CD4-positive, alpha-beta T cell treated with Interleukin-21 for 1 hour (primary cell): ENCODE results near the gene DVL1.
"Not testable (repeated sequence)": the region's sequence is repeated elsewhere in the genome, so short reads cannot be mapped to it uniquely, and the experiment has no call there.

Source experiments
- DNase-seq: peaks from one replicate; pipeline ENCODE4 v3.0.0-alpha.2; 2020

DVL1 gene

GRCh38 chr1:1324084-1324523 lies 25.1 kb downstream of the DVL1 start:
- no peak for DNase-seq

DNA sequence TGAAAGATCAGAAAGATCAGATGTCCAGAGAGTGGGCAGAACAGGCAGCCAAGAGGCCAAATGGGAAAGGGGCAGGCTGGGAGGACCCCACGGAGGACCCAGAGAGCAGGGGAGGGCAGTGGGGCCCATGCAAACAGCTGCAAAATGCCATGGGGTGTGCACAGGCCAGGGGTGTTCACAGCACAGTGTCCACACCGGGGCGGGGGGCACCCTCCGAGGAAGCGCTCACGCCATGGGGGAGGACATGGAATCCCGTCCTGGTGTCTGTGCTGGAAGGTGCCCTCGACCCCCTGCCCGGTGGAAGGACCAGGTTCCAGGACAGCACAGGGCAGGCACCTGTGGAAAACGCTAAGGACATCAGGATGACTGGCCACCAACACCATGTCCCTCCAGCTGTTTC lies 26.3 kb downstream of the DVL1 start:
- DNase-seq = no peak

DNA sequence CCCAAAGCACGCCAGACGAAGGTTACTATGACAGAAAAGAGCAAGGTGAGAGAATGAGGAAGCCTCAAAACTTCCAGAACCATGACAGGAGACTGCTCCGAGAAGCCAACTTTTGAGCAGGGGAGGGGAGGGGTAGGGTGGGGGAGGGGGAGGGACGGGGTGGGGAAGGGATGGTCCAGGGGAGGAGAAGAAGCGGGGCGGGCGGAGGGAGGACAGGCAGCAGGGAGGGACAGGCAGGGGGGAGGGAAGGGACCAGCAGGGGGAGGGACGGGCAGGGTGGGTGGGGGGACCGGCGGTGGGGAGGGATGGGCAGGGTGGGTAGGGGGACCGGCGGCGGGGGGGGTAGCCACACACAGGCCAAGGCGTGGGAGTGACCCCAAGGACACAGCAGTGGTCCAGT lies 26.8 kb downstream of the DVL1 start:
- no peak for DNase-seq

DNA sequence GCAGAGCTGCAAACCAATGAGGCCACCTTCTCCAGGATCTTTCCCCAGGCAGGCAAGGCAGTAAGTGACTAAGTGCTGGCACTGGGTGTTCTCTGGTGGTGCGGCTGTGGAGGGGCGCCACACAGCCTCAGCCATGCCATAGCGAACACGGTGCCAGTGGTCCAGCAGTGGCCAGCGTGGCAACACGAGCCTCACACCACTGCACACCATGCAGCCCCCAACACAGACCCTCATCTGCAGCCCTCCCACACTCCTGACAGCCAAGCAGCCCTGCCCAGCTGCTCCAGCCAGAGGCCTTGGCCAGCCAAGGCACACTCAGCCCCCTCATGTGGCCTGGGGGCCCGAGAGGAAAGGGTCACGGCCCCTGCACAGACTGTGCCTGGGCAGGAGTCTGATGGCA lies 27.7 kb downstream of the DVL1 start:
- no peak for DNase-seq

- DNase-seq = no peak
These were observed 28.4 kb downstream of the DVL1 start for GRCh38 chr1:1320666-1321448.

- no peak for DNase-seq
These were observed 29.6 kb downstream of the DVL1 start for GRCh38 chr1:1319646-1319941.

DNA sequence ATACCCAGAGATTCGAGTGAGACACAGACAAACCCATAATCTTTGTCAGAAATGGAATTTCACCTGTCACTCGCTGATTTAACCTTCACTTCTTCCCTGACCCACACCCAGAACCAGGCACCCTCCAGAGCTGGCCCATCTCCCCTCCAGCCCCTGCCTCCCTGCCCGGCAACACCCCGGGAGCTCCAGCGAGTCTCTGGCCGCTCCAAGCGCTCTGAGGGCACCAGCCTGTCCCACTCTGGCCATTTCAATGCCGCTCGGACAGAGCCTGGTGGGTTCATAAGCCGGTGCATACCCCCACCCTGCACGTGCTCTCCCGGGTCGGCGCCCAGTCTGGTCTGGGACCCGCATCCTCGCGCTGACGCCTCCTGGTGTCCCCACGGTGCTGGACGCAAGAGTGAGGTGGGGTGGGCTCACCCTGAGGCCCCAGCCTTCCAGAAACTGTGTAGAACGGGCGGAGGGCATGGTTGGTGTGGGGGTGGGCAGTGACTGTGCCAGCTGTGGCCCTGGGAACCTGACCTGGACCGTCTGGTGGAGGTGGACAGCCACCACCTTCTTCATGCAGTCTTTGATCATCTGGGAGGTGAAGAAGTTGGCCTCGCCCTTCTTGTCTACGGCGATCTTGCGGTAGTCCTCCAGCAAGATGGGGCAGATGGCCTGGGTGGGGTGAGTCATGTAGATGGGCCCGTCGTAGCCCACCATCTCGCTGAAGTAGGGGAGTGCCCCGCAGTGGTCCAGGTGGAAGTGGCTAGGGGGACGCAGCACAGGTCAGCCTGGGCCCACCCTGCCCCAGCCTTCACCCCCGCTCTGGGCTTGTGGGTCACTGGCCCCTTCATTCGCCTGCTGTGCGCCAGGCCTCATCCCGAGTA lies 30.2 kb downstream of the DVL1 start:
- DNase-seq = no peak

GRCh38 chr1:1318131-1318652 lies 31.0 kb downstream of the DVL1 start:
- no peak for DNase-seq

GRCh38 chr1:1317420-1317819 lies 31.8 kb downstream of the DVL1 start:
- no peak for DNase-seq

DNA sequence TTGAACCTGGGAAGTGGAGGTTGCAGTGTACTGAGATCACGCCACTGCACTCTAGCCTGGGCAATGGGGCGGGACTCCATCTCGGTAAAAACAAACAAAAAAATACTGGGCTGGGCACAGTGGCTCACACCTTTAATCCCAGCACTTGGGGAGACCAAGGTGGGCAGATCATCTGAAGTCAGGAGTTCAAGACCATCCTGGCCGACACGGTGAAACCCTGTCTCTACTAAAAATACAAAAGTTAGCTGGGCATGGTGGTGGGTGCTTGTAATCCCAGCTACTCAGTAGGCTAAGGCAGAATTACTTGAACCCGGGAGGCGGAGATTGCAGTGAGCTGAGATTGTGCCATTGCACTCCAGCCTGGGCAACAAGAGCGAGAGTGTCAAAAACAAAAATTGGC lies 33.0 kb downstream of the DVL1 start:
- DNase-seq = not testable (repeated sequence)

DNA sequence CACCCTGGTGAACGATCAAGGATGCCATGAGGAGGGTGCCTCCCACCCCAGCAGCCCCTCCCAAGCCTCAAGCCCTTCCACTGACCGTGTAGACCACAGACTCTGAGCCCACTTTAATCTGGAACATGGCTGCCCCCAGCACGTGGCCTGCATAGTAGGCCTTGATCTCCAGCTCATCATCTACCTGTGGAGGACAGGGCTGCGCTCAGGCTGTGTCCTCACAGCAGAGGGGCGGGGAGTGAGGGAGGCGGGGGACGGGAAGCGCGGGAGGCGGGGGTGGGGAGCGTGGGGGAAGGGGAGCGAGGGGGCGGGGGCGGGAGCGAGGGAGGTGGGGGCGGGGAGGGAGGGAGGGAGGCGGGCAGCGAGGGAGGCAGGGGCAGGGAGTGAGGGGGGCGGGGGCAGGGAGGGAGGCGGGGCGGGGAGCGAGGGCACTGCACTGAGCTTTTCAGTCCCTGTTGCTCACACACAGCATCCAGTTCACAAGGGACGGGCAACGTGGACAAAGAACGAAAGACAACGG lies 33.7 kb downstream of the DVL1 start:
- no peak for DNase-seq

- no peak for DNase-seq
These were observed 34.4 kb downstream of the DVL1 start for GRCh38 chr1:1314678-1315335.

GRCh38 chr1:1314237-1314586 lies 35.0 kb downstream of the DVL1 start:
- no peak for DNase-seq

- no peak for DNase-seq
These were observed 35.5 kb downstream of the DVL1 start for GRCh38 chr1:1313500-1314236.

DNA sequence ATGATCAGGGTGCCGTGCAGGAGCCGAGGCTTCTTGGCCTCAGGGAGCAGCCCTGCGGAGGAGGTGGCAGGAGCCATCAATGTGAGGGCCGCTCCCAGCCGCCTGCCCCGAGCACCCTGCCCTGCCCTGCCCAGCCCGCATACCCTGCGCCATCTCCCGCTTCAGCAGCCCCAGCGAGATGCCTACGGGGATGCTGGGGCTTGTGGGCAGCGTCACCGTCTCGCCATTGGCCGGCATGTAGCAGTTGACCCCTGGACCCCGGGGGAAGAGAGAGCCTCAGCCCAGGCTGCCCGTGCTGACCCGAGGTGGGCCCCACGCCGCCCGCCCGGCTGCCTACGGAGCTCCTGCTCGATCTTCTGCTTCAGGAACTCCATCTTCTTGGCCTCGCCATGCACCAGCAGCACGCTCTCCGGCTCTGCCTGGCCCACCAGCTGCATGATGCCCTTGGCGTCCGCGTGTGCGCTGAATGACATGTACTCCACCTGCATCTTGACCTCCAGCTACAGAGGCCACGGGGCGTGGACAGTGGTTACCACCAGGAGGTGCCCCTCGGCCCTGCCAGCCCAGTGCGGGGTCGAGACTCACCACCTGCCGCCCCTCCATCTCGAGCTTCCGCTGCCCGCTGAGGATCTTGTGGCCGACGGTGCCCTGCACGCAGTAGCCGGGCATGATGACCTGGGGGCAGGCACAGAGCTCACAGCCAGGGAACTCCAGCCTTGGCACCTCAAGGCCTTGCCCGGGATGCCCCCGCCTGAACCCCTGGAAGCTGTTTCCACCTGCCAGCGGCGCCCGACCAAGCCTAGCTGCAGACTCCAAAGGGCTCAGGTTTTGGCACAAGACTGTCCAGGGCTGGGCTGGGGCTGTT lies 36.5 kb downstream of the DVL1 start:
- no peak for DNase-seq

DNA sequence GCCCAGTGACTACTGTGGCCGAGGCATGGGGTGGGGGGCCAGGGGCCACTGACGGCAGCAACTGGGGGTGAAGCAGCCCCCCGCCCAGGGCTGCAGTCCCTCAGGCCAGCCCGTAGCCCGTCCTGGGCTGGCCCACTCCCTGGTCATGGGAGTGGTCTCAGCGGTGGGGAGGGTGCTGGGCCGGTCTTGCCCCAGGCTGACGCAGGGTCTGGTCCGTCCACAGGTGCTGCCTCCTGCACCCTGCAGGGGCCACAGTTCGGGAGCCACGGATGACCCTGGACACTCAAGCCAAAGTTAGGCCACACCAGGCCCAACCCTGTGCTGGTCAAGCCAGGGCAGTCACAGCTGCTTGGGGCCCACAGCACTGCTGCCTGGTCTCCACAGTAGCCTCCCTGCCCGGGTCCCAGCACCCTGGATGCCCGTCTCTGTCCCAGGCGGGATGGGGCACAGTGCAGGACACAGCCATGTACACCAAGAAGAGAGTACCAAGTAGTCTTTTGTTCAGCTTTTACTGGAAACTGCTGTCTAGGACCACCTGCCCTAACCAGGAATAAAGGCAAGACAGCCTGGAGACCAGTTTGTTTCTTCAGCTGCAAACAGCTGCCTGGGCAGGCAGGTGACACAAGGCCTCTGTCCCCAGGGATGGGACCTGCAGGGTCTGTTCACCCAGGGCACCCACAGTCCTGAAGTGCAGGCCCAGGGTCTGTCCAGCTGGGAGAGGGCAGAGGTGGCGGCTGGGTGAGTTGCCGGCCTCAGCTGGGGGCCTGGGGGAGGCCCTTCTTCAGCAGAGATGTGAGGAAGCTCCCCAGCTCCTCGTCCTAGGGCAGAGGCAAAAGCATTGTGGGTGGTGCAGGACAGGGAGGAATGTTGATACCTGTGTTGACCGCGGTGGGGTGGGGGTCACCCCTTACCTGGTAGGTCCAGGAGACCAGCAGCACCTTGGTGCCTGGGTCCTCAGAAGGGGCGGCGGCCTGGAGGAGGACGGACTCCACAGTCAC lies 37.8 kb downstream of the DVL1 start:
- DNase-seq = no peak

DNA sequence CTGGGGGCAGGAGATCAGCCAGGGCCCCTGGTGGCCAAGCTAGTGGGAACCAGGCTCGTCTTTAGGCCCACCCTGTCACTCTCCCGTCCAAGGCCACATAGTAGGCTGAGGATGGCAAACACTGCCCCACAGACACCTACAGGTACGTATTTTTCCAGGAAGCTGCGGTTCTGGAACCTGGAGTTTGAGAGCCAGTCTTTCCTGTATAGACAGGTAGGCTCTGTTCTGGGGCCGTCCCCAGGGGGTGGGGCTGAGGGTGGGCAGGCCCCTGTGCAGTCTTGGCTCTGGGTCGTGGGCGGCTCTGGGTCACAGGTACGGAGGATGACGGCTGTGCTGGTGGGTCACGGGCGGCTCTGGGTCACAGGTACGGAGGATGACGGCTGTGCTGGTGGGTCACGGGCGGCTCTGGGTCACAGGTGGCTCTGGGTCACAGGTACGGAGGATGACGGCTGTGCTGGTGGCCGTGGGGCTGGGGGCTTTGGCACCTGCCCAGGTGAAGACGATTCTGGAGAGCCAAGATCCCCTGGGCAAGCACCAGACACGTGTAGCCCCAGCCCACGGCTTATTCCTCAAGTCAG lies 38.7 kb downstream of the DVL1 start:
- DNase-seq = no peak

DNA sequence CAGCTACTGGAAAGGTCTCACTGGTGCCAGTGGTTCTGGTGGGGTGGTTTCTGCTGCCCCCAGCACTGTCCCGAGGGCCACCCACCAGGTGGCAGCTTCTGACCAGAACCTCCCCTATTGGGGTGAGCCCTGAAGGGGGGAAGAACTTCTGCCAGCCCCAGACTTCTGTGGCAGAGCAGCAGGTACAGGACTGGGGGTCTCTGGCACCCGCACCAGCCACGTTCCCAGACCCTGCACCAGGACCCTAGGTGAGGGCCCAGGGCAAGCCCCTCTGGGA lies 39.2 kb downstream of the DVL1 start:
- DNase-seq = no peak

- DNase-seq = no peak
These were observed 39.7 kb downstream of the DVL1 start for GRCh38 chr1:1309251-1310108.
